GM12891 (cell line): ENCODE data around the gene EOLA2.

Experiments
- POLR2A ChIP-seq: IDR thresholded peaks from 2 replicates; pipeline ENCODE4 v1.6.1; 2011; ENCODE audit warnings: low read depth, low read length, control low read depth
- POLR2AphosphoS5 ChIP-seq: IDR thresholded peaks from 2 replicates; pipeline ENCODE4 v1.6.1; 2011; ENCODE audit warnings: low read depth, low read length, control low read depth
- SPI1 ChIP-seq: IDR thresholded peaks from 2 replicates; pipeline ENCODE4 v1.6.1; 2011; ENCODE audit warnings: low read depth, low read length, control low read depth

DNA sequence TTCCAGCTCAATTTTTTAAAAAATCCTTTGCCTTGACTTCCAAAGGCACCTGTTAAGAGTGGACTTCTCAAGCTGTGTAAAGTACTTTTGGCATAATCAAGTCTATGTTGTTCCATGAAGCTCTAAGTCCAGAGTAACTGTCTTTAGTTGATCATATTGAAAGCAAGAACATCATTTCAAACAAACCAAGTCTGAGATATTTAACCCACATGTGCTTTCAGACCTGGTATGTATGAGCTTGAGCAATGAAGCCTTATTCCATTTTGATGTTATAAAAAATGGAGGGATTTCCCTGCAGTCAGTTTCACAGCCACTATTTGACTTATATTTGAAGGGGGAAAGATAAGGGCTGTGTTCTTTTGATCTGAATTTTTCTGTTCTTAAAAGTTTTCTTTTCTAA is 23.7 kb upstream of the EOLA2 start:
- TF ChIP-seq POLR2AphosphoS5 (no peak), POLR2A (no peak), SPI1 (no peak)
